Adrenal gland (tissue), 12 donors: Measurements from ENCODE around the gene GNB1L. TPM values are rescaled to one million over a fixed set of nuclear protein-coding genes. Genes with fewer than 3 reads are reported as not detected.

ENCODE experiments used
- DNase-seq, 7 donors: peaks; one replicate each; pipeline ENCODE4 v3.0.0-alpha.2; 2019 to 2020
- H3K27ac ChIP-seq, 5 donors: fragments of 200-600 bp; sonication (generic) in 4 of 5; 1 replicate in 3 of 5; 2 replicates in 2 of 5; pipeline versions ENCODE4 v1.5.1 to v1.8.0; 2016 to 2020; ENCODE audit warnings: mild to moderate bottlenecking in 1 of 5
- H3K27me3 ChIP-seq: fragments of 200-600 bp; 2 replicates; pipeline ENCODE4 v1.8.0; 2021
- H3K36me3 ChIP-seq, 2 donors: fragments of 200-600 bp; replicated peaks in 1 of 2; 1 replicate in 1 of 2; 2 replicates in 1 of 2; pipeline versions ENCODE4 v1.5.1 to v1.8.0; 2018 to 2022
- H3K4me1 ChIP-seq, 2 donors: fragments of 200-600 bp; replicated peaks in 1 of 2; 1 replicate in 1 of 2; 2 replicates in 1 of 2; pipeline versions ENCODE4 v1.5.1 to v1.8.0; 2018 to 2021
- H3K4me3 ChIP-seq, 4 donors: fragments of 200-600 bp; sonication (generic) in 3 of 4; one replicate each; pipeline ENCODE4 v1.5.1; 2016 to 2018
- H3K9me3 ChIP-seq, 3 donors: fragments of 200-600 bp; sonication (generic) in 1 of 3; replicated peaks in 1 of 3; 1 replicate in 2 of 3; 2 replicates in 1 of 3; pipeline versions ENCODE4 v1.5.1 to v1.8.0; 2016 to 2021
- CTCF ChIP-seq, 6 experiments: fragments of 450-650 bp in 4 of 6; fragments of 200-600 bp in 2 of 6; sonication (generic) in 1 of 6; IDR thresholded peaks; 1 replicate in 5 of 6; 2 replicates in 1 of 6; pipeline versions ENCODE4 v1.5.1 to v1.8.0; 2016 to 2021; ENCODE audit warnings: antibody characterized with exemption in 6 of 6, mild to moderate bottlenecking in 2 of 6, moderate library complexity in 1 of 6
- POLR2A ChIP-seq, 2 donors: fragments of 450-650 bp; IDR thresholded peaks; one replicate each; pipeline ENCODE4 v1.6.1; 2017; ENCODE audit warnings: antibody characterized with exemption in 2 of 2, mild to moderate bottlenecking in 2 of 2, moderate library complexity in 1 of 2
- whole genome bisulfite sequencing, 4 donors: extraction: QIAGEN DNeasy Blood & Tissue Kit in 2 of 4; methylation state at CpG; one replicate each; pipeline versions ENCODE4 v1.1.5 to v1.1.7; 2013 to 2017; 5-methylcytosine and 5-hydroxymethylcytosine counted together
- intact Hi-C, 2 donors: fragments of 100-400 bp; cut with DNase I; formaldehyde crosslinking; loops; one replicate each; pipeline versions ENCODE4 v1.14.1 to v1.15.0; 2022 to 2023
- polyA plus RNA-seq, 3 donors: library from polyadenylated mRNA; stranded (reverse); fragments of 200-250 nt in 2 of 3; fragments of 350-450 nt in 1 of 3; fragmentation: Illumina TruSeq in 1 of 3; extraction: RNeasy Lipid Tissue Mini Kit (QIAGEN cat#74804) in 1 of 3; gene quantifications; one replicate each; pipeline ENCODE4 v1.2.3, GENCODE V29; 2013 to 2014
- total RNA-seq, 9 donors: library from RNA; depleted of rRNA in 4 of 9; stranded (reverse); fragments of >200 nt in 4 of 9; fragments of 120-200 nt in 1 of 9; fragmentation: NEBNext Ultra II Directional in 1 of 9; extraction: Animal tissue kit (Norgen Biotek cat#: 25700) in 1 of 9; gene quantifications; one replicate each; pipeline versions ENCODE4 v1.1.0 to v1.2.4, GENCODE V29; 2013 to 2023
- donor health status: healthy with polysubstance abuse.
- donor health status: Bipolar disorder and iron deficiency.
- donor health status: DM: yes; HTN: yes; CAD: no.
- donor health status: DM: no; HTN: no; CAD: no.
- donor health status: DM: no; HTN: no; CAD: no.
- donor health status: DM: yes; HTN: yes; CAD: no.

The GNB1L gene
- total and polyA plus RNA-seq, 12 donors = 0.26 to 6.6 (median 4.2) TPM; not detected in 1

GRCh38 chr22:19785461-19786263 is 69.0 kb downstream of the GNB1L start:
- TF ChIP-seq POLR2A (IDR thresholded peaks at IDR 0.05) (no peak), CTCF (IDR thresholded peaks at IDR 0.05) (no peak)
- Histone ChIP-seq H3K9me3 (no peaks in the 10 kb centered on the region), H3K27ac (no peak overlapping the region), H3K27me3 (peaks cover 3% of the 10 kb centered on the region), H3K36me3 (no peaks in the 10 kb centered on the region), H3K4me3 (no peak overlapping the region), H3K4me1 (no peaks in the 10 kb centered on the region)
- WGBS, 4 donors = 79 to 88% (median 81%) methylated on average over 11 to 22 of the region's 22 CpGs
- no peak for DNase-seq
- intact Hi-C loops = no loop called here

GRCh38 chr22:19784384-19785175 is 70.1 kb downstream of the GNB1L start:
- Histone ChIP-seq H3K4me1 (no peaks in the 10 kb centered on the region), H3K4me3 (no peak overlapping the region), H3K9me3 (no peaks in the 10 kb centered on the region), H3K27me3 (peaks cover 3% of the 10 kb centered on the region), H3K36me3 (no peaks in the 10 kb centered on the region), H3K27ac (no peak overlapping the region)
- TF ChIP-seq POLR2A (IDR thresholded peaks at IDR 0.05) = no peak
- DNase-seq = no peak
- 93 to 98% (median 94%) methylated on average over 5 to 33 of the region's 33 CpGs for WGBS, 4 donors
- intact Hi-C loops = no loop called here

GRCh38 chr22:19783586-19784383 is 70.9 kb downstream of the GNB1L start:
- H3K27me3 ChIP-seq = peaks cover 3% of the 10 kb centered on the region
- H3K4me3 ChIP-seq = no peak overlapping the region
- intact Hi-C loops = no loop called here
- no peaks in the 10 kb centered on the region for H3K36me3 ChIP-seq
- H3K9me3 ChIP-seq = no peaks in the 10 kb centered on the region
- H3K27ac ChIP-seq = no peak overlapping the region
- TF ChIP-seq POLR2A (IDR thresholded peaks at IDR 0.05) = no peak
- no peak for TF ChIP-seq CTCF (IDR thresholded peaks at IDR 0.05)
- H3K4me1 ChIP-seq = no peaks in the 10 kb centered on the region
- WGBS, 4 donors = 81 to 94% (median 90%) methylated on average over 14 to 24 of the region's 24 CpGs
- no peak for DNase-seq

- no peak overlapping the region for H3K27ac ChIP-seq
- peaks cover 3% of the 10 kb centered on the region for H3K27me3 ChIP-seq
- intact Hi-C loops = no loop called here
- no peaks in the 10 kb centered on the region for H3K4me1 ChIP-seq
- no peak overlapping the region for H3K4me3 ChIP-seq
- 75 to 100% (median 84%) methylated on average over 1 of the region's 1 CpG for WGBS, 4 donors
- TF ChIP-seq CTCF (IDR thresholded peaks at IDR 0.05) (no peak), POLR2A (IDR thresholded peaks at IDR 0.05) (no peak)
- no peaks in the 10 kb centered on the region for H3K9me3 ChIP-seq
- H3K36me3 ChIP-seq = no peaks in the 10 kb centered on the region
- no peak for DNase-seq
Observed at GRCh38 chr22:19782533-19782932, 72.1 kb downstream of the GNB1L start.
